ENCODE measurements around the gene DNAH11.
"Not testable (repeated sequence)": the region's sequence is repeated elsewhere in the genome, so short reads cannot be mapped to it uniquely, and the experiment has no call there.

DNAH11 gene

DNA sequence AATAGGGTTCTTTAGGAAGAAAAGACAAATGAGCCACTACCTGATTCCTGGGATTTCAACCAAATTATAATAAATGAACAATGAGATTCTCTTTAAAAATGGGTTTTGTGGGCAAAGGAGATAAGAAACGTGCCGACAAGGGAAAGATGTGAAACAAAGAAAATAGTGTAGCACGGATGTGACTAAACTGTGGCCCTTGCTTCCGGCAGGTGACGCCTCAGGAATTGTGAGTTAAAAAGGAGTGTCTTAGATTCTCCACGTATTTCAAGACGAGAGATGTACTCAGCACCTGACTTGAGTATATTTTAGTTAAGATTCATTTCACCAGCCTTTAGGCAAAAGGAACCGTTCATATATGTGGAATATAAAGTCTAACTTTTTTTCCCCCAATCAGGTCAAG, 75.9 kb downstream of the DNAH11 start:
- FAIRE-seq = no peak

DNA sequence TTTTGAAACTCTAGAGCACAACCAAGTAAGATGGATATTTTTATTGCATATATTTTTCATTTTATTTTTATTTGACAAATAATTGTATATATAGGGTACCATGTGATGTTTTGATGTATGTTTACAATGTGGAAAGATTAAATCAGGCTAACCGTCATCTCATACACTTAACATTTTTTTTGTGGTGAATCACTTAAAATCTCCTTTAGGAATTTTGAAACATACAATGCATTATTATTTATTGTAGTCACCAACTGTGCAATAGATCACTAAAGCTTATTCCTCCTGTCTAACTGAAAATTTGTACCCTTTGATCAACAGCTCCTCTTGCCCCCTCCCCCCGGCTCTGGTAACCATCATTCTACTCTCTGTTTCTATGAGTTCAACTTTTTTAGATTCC, 77.2 kb downstream of the DNAH11 start:
- no peak for FAIRE-seq

- no peak for FAIRE-seq
These were observed 81.5 kb downstream of the DNAH11 start for GRCh38 chr7:21624320-21624719.

DNA sequence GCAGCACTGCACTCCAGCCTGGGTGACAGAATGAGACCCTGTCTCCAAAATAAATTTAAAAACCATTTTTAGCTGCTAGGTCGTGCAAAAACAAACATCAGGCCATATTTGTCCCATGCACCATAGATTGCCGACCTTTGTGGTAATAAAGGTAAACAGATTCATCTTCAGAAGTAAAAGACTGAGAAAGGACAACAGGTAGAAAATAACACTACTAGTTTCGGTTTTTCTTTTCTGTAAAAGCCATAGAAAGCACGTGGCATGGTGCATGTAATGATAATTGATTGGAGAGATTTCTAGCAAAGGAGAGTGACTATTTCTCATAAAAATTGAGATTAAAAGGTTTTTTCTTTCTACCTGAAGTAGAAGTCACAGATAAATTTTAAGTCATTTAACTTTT, 93.9 kb downstream of the DNAH11 start:
- FAIRE-seq = no peak

DNA sequence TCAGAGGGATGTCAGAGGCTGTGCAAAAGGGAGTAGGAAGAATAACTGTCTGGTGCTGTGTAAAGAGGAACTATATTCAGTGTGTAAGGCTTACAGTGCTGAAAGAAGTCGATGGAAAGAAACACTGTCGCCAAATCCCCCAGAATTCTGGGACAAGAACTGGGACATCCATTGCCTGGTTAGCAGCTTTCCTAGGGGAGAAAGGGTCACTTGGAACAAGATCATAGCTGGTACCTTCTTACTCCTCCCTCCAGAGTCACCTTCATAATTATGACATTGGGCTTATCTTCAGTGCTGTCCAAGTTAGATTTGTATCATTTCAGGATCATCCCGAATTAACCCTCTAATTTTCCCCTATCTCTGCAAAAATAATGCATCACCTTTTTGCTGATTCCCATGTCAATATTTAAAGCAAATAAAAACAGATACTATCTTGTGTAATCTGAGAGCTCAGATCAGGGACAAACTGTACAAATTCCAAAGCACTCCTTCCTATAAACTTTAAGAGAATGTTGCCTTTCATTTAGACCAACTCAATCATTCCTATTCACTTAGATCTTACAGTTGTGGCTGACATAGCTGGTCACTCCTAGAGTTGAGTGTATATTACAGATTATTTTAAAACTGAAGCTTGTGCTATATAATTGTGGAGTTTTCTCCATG, 96.5 kb downstream of the DNAH11 start:
- FAIRE-seq = no peak

DNA sequence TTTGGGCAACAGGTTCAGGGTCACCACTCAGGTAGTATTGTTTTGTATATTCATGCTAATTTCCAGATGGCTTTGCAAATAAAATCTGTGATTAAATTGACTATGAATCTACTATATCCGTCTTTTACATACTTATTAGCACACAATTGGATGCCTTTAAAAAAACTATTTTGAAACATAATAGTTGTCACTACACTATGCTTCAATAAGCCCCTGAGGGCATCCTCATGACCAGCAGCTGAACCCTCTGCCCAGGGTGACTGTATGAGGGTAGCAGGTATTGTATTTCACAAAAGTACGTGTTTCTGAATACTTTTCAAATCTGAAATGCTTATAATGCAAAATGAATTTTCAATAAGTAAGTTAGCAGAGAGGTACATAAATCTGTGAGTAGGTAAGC, 97.3 kb downstream of the DNAH11 start:
- no peak for FAIRE-seq

GRCh38 chr7:21641546-21641945, 98.7 kb downstream of the DNAH11 start:
- no peak for FAIRE-seq

DNA sequence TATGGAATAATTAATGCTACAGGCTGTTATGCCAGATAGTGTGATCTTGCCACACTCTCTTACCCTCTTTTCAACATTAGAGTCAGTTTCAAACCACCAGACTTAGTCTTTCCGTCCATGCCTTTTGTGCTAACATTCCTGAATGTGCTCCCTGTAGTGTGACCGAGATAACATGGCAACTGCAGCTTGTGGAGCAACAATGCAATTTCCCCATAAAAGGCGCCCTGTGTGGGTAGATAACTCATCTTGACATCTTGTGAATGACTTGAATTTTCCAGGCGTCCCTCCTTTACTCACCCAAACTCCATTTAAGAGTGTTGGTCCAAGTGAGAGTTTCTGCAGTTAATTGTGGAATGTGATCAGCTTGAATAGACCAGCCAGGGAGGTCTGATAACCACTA, 99.6 kb downstream of the DNAH11 start:
- FAIRE-seq = no peak

DNA sequence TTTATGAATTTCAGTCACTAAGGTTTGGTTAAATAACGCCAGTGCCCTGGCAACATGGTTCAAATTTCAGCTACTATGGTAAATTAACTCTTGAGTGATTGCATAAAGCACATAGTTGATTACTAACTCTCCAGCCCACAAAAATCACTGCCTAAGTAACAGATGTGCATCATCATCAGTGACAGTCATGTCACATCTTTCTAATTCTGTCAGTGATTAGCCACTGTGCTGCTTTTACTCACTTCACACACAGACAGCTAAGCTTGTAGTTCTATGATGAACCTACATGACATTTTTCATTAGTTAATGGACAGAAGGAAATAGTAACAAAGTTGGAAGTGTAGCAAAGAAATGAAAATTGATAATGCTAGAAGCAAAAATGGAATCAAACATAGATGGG, 108.9 kb downstream of the DNAH11 start:
- no peak for FAIRE-seq

GRCh38 chr7:21653623-21654022, 110.8 kb downstream of the DNAH11 start:
- FAIRE-seq = no peak

- FAIRE-seq = no peak
These were observed 113.2 kb downstream of the DNAH11 start for GRCh38 chr7:21656081-21656480.

GRCh38 chr7:21656796-21657195, 114.0 kb downstream of the DNAH11 start:
- FAIRE-seq = no peak

- no peak for FAIRE-seq
These were observed 127.7 kb downstream of the DNAH11 start for GRCh38 chr7:21670496-21670895.

GRCh38 chr7:21671859-21672258, 129.0 kb downstream of the DNAH11 start:
- no peak for FAIRE-seq

- FAIRE-seq = no peak
These were observed 132.4 kb downstream of the DNAH11 start for GRCh38 chr7:21675255-21675654.

DNA sequence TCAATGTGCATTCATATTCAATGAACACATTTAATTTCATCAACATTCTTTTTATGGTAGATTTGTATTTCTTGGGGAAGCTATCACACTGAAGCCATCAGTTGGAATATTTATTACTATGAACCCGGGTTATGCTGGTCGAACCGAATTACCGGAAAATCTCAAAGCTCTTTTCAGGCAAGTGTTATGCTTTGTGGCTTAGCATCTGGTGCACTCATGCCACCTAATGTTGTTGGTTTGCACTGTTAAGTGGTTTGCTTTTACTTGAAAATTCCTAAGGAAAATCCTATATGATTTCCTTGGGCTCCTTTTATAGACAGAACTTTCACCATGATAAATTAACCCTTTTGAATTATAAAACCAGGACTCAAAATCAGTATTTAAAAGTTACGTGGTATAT, 147.9 kb downstream of the DNAH11 start:
- no peak for FAIRE-seq

DNA sequence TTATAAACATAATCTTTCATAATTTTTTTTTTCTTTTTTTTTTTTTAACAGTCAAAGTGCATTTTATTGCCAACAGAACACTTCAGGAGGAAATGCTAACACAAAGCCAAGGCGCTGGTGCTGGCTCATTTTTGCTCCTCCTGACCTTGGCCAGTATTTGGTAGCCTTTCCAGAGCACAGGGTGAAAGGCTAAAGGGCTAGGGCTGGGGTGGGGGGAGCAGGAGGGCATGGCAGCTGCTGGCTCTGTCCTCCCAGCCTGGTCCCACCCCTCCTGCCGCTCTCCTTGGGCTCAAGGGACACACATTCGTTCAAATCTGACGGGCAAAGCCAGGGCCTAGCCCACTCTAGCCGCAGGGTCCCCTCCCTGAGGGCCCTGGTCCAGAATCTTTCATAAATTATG, 148.3 kb downstream of the DNAH11 start:
- FAIRE-seq = not testable (repeated sequence)

DNA sequence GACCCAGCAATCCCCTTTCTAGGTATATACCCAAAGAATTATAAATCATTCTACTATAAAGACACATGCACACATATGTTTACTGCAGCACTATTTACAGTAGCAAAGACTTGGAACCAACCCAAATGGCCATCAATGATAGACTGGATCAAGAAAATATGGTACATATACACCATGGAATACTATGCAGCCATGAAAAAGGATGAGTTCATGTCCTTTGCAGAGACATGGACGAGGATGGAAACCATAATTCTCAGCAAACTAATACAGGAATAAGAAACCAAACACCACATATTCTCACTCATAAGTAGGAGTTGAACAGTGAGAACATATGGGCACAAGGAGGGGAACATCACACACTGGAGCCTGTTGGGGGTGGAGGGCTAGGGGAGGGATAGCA, 157.7 kb downstream of the DNAH11 start:
- not testable (repeated sequence) for FAIRE-seq

DNA sequence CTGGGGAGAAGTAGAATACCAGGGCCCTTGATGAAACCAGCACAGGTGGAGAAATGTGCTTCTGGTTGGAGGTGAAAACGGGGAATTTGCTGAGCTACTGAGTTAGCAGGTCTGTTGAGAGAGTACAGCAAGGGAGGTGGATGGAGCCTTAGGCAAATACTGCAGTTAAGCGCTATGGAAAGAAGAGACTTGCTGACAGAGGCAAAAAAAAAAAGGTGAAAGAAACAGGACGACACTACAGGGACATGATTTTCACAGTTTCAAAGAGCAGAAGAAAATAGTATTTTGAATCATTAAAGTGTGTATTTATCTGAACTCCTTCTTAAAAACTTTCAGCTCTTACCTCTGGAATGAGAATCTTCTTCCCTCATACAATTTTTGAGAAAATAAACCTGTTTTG, 159.5 kb downstream of the DNAH11 start:
- no peak for FAIRE-seq

GRCh38 chr7:21704359-21704758, 161.5 kb downstream of the DNAH11 start:
- no peak for FAIRE-seq

GRCh38 chr7:21706131-21706530, 163.3 kb downstream of the DNAH11 start:
- no peak for FAIRE-seq

- FAIRE-seq = no peak
These were observed 164.7 kb downstream of the DNAH11 start for GRCh38 chr7:21707566-21707965.

- no peak for FAIRE-seq
These were observed 165.3 kb downstream of the DNAH11 start for GRCh38 chr7:21708096-21708495.

- FAIRE-seq = no peak
These were observed 174.5 kb downstream of the DNAH11 start for GRCh38 chr7:21717323-21717722.

GRCh38 chr7:21718391-21718790, 175.6 kb downstream of the DNAH11 start:
- FAIRE-seq = no peak

DNA sequence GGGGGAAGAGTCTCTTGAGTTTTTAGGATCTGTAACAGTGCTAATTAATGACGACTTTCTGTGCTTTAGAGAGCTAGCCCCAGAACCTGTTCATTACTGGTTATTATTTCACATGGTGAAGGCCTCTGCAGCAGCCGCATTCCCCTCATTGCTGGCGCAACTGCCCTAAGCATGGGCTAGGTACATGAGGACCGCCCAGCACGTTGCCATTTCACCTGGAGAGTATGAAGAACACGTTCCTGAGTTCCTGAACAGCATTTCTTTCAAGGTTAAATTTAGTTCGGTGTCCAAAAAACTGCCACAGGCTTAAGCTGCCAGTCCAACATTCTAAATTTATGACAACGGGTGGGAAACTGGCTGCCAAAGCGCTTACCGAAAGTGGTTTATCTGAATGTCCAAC, 177.0 kb downstream of the DNAH11 start:
- FAIRE-seq = no peak

Measured in G401.6 (cell line).